Muscle layer of duodenum (tissue), 2 donors: ENCODE measurements around the gene CBX8.

Experiments used
- H3K27ac ChIP-seq: one replicate; pipeline ENCODE4 v1.7.0; 2013; ENCODE audit warnings: mild to moderate bottlenecking, low read length
- H3K27me3 ChIP-seq: one replicate; pipeline ENCODE4 v1.7.0; 2013; ENCODE audit warnings: low read depth, mild to moderate bottlenecking, control low read depth, low read length
- H3K36me3 ChIP-seq, 2 donors: one replicate each; pipeline ENCODE4 v1.7.0; 2013; ENCODE audit warnings: low read length in 2 of 2, control low read depth in 1 of 2, mild to moderate bottlenecking in 1 of 2; ENCODE audit not compliant: insufficient read depth in 2 of 2, control insufficient read depth in 1 of 2
- H3K4me1 ChIP-seq, 2 donors: one replicate each; pipeline ENCODE4 v1.7.0; 2013; ENCODE audit warnings: low read length in 2 of 2, mild to moderate bottlenecking in 2 of 2, control low read depth in 1 of 2, moderate library complexity in 1 of 2; ENCODE audit not compliant: insufficient read depth in 2 of 2, control insufficient read depth in 1 of 2
- H3K4me3 ChIP-seq, 2 donors: one replicate each; pipeline ENCODE4 v1.7.0; 2013; ENCODE audit warnings: low read length in 2 of 2, low read depth in 1 of 2, mild to moderate bottlenecking in 1 of 2
- H3K9me3 ChIP-seq, 2 donors: one replicate each; pipeline ENCODE4 v1.7.0; 2013; ENCODE audit warnings: low read length in 2 of 2, control low read depth in 1 of 2, mild to moderate bottlenecking in 1 of 2; ENCODE audit not compliant: control insufficient read depth in 1 of 2
- donor health status: healthy.

Gene CBX8

DNA sequence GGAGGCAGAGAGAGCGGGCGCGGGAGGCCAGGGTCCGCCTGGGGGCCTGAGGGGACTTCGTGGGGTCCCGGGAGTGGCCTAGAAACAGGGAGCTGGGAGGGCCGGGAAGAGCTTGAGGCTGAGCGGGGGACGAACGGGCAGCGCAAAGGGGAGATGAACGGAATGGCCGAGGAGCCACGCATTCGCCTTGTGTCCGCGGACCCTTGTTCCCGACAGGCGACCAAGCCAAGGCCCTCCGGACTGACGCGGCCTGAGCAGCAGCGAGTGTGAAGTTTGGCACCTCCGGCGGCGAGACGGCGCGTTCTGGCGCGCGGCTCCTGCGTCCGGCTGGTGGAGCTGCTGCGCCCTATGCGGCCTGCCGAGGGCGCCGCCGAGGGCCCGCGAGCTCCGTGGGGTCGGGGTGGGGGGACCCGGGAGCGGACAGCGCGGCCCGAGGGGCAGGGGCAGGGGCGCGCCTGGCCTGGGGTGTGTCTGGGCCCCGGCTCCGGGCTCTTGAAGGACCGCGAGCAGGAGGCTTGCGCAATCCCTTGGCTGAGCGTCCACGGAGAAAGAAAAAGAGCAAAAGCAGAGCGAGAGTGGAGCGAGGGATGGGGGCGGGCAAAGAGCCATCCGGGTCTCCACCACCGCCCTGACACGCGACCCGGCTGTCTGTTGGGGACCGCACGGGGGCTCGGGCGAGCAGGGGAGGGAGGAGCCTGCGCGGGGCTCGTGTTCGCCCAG is 43.6 kb upstream of the CBX8 start:
- peaks cover 6 to 86% of the 10 kb centered on the region in 2 donors for H3K4me1 ChIP-seq
- peaks cover 0 to 7% of the 10 kb centered on the region in 2 donors for H3K36me3 ChIP-seq
- peak overlapping the region in 1 of 2 donors; percentile 64 for H3K4me3 ChIP-seq
- H3K9me3 ChIP-seq = no peaks in the 10 kb centered on the region
- no peak overlapping the region for H3K27ac ChIP-seq
- H3K27me3 ChIP-seq = peaks cover 25% of the 10 kb centered on the region

DNA sequence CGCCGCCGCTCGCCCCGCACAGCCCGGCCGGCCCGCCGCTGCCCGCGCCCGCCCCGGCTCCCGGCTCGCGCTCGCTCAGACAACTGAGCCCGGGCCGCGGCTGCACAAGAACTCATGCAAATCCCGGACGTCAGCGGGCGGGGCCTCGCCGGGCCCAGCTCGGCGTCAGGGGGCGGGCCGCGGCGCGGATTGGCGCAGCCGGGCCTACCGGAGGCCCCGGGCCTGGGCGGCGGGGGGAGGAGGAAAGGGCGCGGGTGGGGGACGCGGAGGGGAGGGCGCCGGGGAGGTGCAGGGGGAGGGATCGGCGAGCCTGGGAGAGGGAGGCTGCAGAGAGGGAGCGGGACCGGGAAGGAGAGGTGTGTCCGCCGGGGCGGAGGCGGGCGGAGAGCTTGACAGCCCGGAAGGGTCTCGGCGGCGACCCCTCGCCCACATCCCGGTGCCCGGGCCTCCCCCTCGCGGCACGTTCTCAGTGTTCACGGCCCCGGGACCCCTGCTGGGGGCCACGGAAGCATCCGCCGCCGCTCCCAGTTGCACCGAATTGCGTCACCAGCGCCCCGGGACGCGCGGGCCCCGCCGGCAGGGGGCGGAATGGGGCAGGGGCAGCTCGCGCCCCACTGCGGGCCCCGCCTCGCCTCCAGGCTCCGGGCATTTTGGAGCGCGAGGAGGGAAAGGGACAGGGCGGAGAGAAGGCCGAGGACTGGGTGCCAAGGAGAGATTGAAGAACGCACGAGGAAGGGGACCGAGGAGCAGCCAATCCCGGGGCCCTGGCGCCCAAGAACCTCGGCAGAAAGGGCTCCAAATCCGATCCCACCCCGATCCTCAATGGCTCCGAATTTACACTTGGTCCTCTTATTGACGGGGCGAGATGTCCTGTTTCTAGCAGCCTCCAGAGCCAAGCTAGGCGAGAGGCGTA is 42.7 kb upstream of the CBX8 start, which contains the start of gene CBX4:
TSS of gene CBX4 (minus strand) at position 85 of the 913 bp plus-strand sequence. CDS start 189 bp downstream, outside the sequence.
- H3K4me3 ChIP-seq = peak within 1 kb of the TSS; percentile 71 to 84
- no peaks in the 10 kb centered on the region for H3K9me3 ChIP-seq
- H3K4me1 ChIP-seq = peaks cover 3 to 84% of the 10 kb centered on the region in 2 donors
- peaks cover 3 to 15% of the 10 kb centered on the region in 2 donors for H3K36me3 ChIP-seq
- H3K27ac ChIP-seq = peak within 1 kb of the TSS; percentile 84
- peaks cover 25% of the 10 kb centered on the region for H3K27me3 ChIP-seq

- Histone ChIP-seq H3K27ac (peak overlapping the region; percentile 84), H3K36me3 (peaks cover 3 to 24% of the 10 kb centered on the region in 2 donors), H3K9me3 (no peaks in the 10 kb centered on the region), H3K4me1 (peaks cover 3 to 75% of the 10 kb centered on the region in 2 donors), H3K27me3 (peaks cover 25% of the 10 kb centered on the region), H3K4me3 (peak overlapping the region; percentile 71 to 84)
Measured at GRCh38 chr17:79838522-79839274, 41.8 kb upstream of the CBX8 start.

GRCh38 chr17:79837888-79838521 is 41.1 kb upstream of the CBX8 start:
- peaks cover 3 to 27% of the 10 kb centered on the region in 2 donors for H3K36me3 ChIP-seq
- no peaks in the 10 kb centered on the region for H3K9me3 ChIP-seq
- peak overlapping the region; percentile 71 to 84 for H3K4me3 ChIP-seq
- H3K4me1 ChIP-seq = peaks cover 3 to 71% of the 10 kb centered on the region in 2 donors
- H3K27ac ChIP-seq = peak overlapping the region; percentile 84
- H3K27me3 ChIP-seq = peaks cover 24% of the 10 kb centered on the region

- Histone ChIP-seq H3K27ac (peak overlapping the region; percentile 84), H3K27me3 (peaks cover 16% of the 10 kb centered on the region), H3K9me3 (no peaks in the 10 kb centered on the region), H3K4me3 (peak overlapping the region; percentile 71 to 84), H3K4me1 (peaks cover 3 to 71% of the 10 kb centered on the region in 2 donors), H3K36me3 (peaks cover 3 to 27% of the 10 kb centered on the region in 2 donors)
Measured at GRCh38 chr17:79836972-79837887, 40.4 kb upstream of the CBX8 start.

GRCh38 chr17:79836510-79836971 is 39.7 kb upstream of the CBX8 start:
- H3K36me3 ChIP-seq = peaks cover 3 to 27% of the 10 kb centered on the region in 2 donors
- H3K27me3 ChIP-seq = peaks cover 10% of the 10 kb centered on the region
- H3K27ac ChIP-seq = no peak overlapping the region
- peaks cover 3 to 72% of the 10 kb centered on the region in 2 donors for H3K4me1 ChIP-seq
- H3K9me3 ChIP-seq = no peaks in the 10 kb centered on the region
- peak overlapping the region; percentile 71 to 84 for H3K4me3 ChIP-seq

DNA sequence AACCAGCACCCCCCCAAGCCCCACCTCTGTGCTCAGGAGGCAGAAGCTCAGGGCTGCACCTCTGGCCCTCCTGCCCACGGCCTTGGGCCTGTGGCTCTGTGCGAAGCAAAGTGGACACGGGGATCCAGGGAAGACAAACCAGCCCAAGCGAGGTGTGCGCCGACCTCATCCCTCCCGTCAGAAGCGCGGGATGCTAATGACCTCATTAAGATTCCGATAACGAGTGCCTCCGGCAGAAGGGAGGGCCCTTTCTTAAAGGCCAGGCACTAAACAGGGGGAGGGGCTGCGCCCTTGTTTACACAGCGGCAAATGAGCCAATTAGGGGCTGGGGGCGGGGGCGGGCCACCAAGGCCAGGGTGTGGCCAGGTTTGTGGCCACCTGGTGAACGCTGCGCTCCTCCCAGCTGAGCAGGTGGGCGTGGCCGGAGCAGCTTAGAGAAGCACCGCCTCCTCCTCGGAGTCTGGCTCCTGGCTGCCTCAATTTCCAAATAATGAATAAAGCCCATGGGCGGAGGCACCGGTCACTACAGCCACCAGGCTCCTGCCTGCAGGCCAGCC is 39.2 kb upstream of the CBX8 start:
- Histone ChIP-seq H3K4me3 (peak overlapping the region; percentile 71 to 84), H3K27me3 (peaks cover 5% of the 10 kb centered on the region), H3K27ac (no peak overlapping the region), H3K4me1 (peaks cover 3 to 72% of the 10 kb centered on the region in 2 donors), H3K36me3 (peaks cover 3 to 27% of the 10 kb centered on the region in 2 donors), H3K9me3 (no peaks in the 10 kb centered on the region)

DNA sequence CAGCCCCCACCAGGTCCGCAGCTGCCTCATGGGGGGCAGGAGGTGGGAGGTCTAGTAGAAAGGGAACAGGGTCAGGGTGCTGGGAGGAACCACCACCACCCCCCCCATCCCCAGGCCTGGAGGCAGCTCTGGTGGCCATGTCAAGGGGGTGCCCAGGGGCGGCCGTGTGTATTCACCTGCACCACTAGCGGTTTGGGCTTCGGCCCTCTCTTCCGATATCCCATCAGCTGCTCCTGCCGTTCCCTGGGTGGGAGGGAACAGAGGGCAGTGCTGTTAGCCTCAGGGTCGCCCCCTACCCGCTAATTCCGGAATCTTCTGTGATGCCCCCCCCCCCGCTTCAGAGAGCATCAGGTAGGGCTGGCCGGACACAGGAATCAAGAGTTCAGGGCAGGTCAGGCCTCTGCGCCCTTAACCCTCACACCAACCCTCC is 38.6 kb upstream of the CBX8 start:
- no peak overlapping the region for H3K4me3 ChIP-seq
- no peaks in the 10 kb centered on the region for H3K9me3 ChIP-seq
- H3K27ac ChIP-seq = no peak overlapping the region
- H3K27me3 ChIP-seq = no peaks in the 10 kb centered on the region
- peaks cover 3 to 27% of the 10 kb centered on the region in 2 donors for H3K36me3 ChIP-seq
- peaks cover 3 to 67% of the 10 kb centered on the region in 2 donors for H3K4me1 ChIP-seq

- no peak overlapping the region for H3K27ac ChIP-seq
- H3K4me3 ChIP-seq = no peak overlapping the region
- H3K27me3 ChIP-seq = no peaks in the 10 kb centered on the region
- peaks cover 3 to 61% of the 10 kb centered on the region in 2 donors for H3K4me1 ChIP-seq
- no peaks in the 10 kb centered on the region for H3K9me3 ChIP-seq
- H3K36me3 ChIP-seq = peaks cover 3 to 27% of the 10 kb centered on the region in 2 donors
Measured at GRCh38 chr17:79834565-79835469, 37.9 kb upstream of the CBX8 start.
